NCI-H1930 (cell line): ENCODE measurements around the gene PHYHD1.

Experiments used
- DNase-seq, 2 experiments: peaks; one replicate each; lab custom pipeline; 2025; lab: John Stamatoyannopoulos, UW

The PHYHD1 gene

DNA sequence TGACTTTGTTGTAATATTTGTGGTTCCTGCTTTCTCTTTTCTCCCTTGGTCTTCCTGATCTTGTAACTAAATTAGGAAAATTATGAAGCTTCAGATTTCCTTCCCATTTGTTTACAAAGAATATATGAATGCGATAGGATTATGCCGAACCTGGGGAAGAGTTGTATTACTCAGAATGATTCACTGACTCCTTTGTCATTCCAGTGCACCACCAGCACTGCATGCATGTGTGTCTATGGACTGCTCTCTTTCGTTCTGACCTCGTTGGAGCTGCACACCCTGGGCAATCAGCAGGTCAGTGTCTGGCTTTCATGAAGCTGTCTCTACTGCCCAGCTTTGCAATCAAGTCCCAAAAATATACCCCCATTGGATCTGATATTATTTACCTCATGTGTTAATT lies 52.2 kb downstream of the PHYHD1 start:
- DNase-seq: no peak

DNA sequence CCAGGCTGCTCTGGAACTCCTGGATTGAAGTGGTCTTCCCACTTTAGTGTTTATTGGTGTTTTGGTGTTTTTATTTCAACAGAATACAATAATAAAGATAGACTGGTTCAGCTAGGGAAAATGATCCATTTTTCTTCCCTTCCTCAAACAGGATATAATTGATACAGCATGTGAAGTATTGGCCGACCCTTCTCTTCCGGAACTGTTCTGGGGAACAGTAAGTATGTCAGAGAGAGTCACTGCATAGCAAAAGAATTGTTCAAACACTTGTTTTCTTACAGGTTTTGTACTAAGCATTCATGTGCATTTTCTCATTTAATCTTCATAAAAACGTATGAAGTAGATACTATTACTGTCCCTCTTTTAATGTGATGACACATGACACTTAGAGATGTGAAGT lies 58.3 kb downstream of the PHYHD1 start:
- no peak for DNase-seq

- DNase-seq: no peak
Measured at GRCh38 chr9:128983536-128983935, 62.8 kb downstream of the PHYHD1 start.

DNA sequence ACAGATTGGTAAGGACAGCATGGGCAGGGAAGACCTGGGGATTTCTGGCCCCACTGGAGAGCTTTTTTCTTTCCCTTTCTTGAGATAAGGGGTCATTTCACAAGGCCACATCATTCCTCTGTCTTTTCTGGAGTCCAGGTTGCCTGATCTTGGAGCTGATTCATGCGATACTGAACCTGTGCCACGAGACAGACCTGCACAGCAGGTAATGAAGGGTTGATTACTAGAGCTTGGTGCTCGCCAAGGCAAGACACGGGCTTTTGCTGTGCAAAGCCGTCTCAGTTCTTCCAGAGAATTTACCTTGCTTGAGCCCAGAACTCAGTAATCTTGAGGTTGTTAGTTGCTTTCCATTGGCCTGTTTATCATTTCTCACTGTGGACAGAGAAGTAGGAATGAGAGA lies 65.9 kb downstream of the PHYHD1 start:
- no peak for DNase-seq

- DNase-seq: no peak
Measured at GRCh38 chr9:128987805-128988204, 67.0 kb downstream of the PHYHD1 start.
